ENCODE measurements around the gene MCC.

MCC gene

DNA sequence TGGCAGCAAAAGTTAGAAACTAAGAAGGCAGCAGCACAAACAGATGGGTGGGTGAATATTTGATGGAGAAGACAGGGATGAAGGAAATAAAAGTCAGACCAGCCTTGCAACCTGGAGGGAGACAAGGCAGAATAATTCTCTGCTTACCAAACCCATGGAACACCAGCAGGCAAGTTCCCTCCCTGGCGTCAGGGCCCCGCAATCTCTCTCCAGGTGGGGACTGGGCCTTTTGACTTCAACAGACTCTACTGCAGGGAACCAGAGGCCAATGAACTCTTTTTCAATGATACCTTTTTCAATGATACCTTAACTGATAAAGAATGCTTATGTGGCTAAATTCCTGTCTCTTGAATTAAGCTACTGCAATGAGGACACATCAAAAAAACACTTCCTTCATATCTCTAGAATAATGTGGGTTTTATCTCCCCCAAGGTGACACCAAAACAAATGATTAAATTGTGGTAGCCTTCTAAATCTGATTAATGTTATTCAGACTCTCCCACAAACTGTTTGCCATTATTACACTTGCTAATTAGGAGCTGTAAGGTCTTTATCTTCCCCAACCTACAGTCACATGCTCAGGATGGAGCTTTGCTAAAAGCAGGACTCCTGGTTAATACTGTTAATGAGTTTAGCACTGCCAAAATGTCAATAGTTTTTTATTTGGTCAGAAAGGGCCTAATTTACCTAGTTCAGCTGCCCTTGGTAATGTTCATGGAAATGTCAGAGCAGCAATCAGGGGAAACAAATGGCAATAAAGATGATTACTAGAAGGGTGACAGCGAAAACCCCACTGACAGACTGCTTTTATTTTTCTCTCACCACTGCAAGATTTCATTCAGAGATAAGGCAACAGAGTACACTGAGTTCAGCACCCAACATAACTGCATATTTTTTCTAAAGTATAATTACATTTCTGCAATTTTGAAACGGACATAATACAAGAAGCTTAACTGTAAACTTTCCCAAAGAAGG is 218.9 kb downstream of the MCC start:
- no peaks in the 10 kb centered on the region for H3K36me3 Mint-ChIP-seq
- peaks cover 8% of the 10 kb centered on the region for H3K27me3 Mint-ChIP-seq
- no peak overlapping the region for H3K27ac Mint-ChIP-seq
- ATAC-seq (ENCODE audit: low read depth), result no peak
- no peaks in the 10 kb centered on the region for H3K9me3 Mint-ChIP-seq
- H3K4me3 Mint-ChIP-seq, result no peak overlapping the region
- no peak for DNase-seq (ENCODE audit: low spot score in 2 of 2)
- H3K4me1 Mint-ChIP-seq, result no peaks in the 10 kb centered on the region

DNA sequence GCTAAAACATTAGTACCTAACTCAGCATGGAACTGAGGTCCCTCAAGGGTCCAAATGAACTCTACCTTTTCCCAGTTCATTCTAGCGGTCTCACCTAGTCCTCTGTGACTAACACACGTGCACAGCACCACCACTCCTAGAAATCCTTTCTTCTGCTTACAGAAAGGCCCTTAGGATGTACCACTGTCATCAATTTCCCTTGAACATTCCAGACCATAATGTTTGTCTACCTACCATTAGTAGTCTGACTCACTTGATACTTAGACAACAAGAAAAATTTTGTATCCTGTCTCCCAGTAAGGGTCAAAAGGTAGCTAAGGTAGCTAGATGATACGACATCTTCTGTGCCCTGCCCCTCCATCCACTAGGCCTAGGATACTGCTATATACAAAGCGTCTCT is 220.0 kb downstream of the MCC start:
- H3K4me3 Mint-ChIP-seq, result no peak overlapping the region
- ATAC-seq (ENCODE audit: low read depth) (no peak), DNase-seq (ENCODE audit: low spot score in 2 of 2) (no peak)
- no peaks in the 10 kb centered on the region for H3K36me3 Mint-ChIP-seq
- no peak overlapping the region for H3K27ac Mint-ChIP-seq
- no peaks in the 10 kb centered on the region for H3K9me3 Mint-ChIP-seq
- H3K27me3 Mint-ChIP-seq, result peaks cover 5% of the 10 kb centered on the region
- no peaks in the 10 kb centered on the region for H3K4me1 Mint-ChIP-seq

DNA sequence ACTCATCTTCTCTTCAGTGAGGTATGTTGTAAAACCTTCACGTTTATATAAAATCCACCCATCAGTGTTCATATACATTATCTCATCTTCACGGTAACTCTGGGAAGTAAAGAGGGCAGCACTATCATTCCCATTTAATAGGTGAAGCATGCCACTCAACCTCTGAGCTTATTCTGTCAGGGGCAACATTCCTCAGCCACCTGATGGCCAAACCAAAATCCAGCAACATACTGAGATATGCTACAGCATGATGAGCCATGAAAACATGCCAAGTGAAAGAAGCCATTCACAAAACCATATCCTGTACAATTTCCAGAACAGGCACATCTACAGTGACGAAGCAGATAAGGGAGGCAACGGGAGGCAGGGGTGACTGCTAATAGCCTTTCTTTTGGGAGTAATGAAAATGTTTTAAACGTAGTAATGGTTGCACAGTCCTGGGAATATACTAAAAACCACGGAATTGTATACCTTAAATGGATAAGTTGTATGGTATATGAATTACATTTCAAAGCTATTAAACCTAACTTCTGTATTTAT is 220.8 kb downstream of the MCC start:
- peaks cover 5% of the 10 kb centered on the region for H3K27me3 Mint-ChIP-seq
- H3K4me1 Mint-ChIP-seq, result no peaks in the 10 kb centered on the region
- DNase-seq (ENCODE audit: low spot score in 2 of 2), result no peak
- ATAC-seq (ENCODE audit: low read depth), result no peak
- H3K4me3 Mint-ChIP-seq, result no peak overlapping the region
- no peaks in the 10 kb centered on the region for H3K9me3 Mint-ChIP-seq
- no peak overlapping the region for H3K27ac Mint-ChIP-seq
- H3K36me3 Mint-ChIP-seq, result no peaks in the 10 kb centered on the region

DNA sequence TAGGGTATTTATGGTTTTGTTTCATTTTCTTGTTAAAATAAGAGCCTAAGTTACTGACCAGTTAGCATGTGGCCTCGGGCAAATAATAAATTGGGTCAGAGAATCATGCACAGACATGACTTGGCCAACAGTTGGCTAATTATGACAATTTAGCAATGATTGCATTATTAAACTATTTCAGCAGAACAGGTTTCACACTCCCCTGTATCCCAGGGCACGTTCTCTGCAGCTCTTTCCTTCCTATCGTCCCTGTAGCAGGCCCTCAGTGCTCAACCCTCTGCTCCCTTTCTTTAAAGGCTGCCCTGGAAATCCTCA is 221.4 kb downstream of the MCC start:
- no peak for DNase-seq (ENCODE audit: low spot score in 2 of 2)
- Mint-ChIP-seq H3K36me3 (no peaks in the 10 kb centered on the region), H3K4me3 (no peak overlapping the region), H3K27ac (no peak overlapping the region), H3K9me3 (no peaks in the 10 kb centered on the region), H3K4me1 (no peaks in the 10 kb centered on the region), H3K27me3 (peaks cover 6% of the 10 kb centered on the region)
- ATAC-seq (ENCODE audit: low read depth), result no peak

DNA sequence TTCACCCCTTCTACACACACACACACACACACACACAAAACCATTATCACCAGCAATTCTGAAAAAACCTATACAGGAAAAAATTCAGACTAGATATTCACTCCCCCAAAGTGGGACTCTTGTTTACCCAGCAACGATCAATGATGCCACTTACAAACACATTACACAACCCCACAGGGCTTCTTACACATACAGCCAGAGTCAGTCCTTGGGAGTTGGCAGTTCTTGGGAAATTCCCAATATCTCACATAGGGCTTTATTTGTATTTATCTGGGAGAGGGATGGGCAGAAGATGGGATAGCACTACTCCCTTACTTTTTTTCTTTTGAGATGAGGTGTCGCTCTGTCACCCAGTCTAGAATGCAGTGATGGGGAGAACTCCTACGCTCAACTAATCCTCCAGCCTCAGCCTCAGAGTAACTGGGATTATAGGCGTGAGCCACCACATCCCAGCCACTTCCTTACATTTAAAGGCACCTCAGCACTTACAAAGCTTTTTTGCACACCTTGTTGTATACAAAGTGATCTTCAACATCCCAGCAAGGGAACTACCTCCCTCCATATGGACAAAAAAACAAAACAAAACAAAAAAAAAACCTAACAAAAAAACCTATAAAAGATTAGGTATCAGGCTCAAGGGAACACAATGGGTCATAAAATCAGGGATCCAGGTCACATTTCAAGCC is 221.9 kb downstream of the MCC start:
- peaks cover 6% of the 10 kb centered on the region for H3K27me3 Mint-ChIP-seq
- no peak for DNase-seq (ENCODE audit: low spot score in 2 of 2)
- H3K27ac Mint-ChIP-seq, result no peak overlapping the region
- H3K4me3 Mint-ChIP-seq, result no peak overlapping the region
- no peaks in the 10 kb centered on the region for H3K4me1 Mint-ChIP-seq
- H3K36me3 Mint-ChIP-seq, result no peaks in the 10 kb centered on the region
- ATAC-seq (ENCODE audit: low read depth), result no peak
- H3K9me3 Mint-ChIP-seq, result no peaks in the 10 kb centered on the region

DNA sequence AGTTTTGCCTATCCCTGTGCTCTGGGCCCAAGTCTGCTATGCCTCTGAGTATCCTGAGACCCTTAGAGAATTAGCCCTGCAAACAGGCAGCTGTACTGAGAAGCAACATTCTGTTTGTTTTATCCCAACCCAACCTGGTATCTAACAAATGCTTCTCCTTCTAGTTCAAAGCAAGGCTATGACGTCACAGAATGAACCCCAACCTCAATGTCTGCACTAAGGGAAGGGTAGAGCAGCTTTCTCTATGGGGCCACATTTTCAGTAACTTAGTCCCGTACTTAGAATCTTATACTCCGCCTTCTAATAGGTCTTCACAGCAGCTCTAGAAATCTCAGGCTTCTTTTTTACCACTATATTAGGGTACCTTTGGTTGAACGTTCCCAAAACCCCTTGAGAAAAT is 223.1 kb downstream of the MCC start:
- no peak for DNase-seq (ENCODE audit: low spot score in 2 of 2)
- no peaks in the 10 kb centered on the region for H3K4me1 Mint-ChIP-seq

DNA sequence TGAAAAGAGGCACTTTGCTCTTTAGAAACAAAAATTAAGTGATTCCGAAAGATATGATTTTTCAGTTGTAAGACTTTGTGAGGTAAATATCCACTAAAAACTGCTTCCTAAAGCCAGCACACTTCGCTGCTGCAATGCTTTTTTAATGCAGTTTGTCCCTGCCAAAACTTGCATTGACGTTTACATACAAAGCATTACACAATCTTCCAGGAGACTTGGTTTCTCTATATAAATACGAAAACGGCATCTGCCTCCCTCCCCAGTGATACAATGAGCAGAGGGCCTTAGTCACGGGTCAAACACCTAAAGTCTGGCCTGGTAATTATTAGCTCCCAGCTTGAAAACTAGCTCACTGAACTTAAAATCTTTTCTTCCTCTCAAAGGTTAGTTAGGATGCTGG is 224.2 kb downstream of the MCC start:
- Mint-ChIP-seq H3K4me1 (no peaks in the 10 kb centered on the region), H3K4me3 (no peak overlapping the region), H3K27me3 (peaks cover 6% of the 10 kb centered on the region), H3K36me3 (no peaks in the 10 kb centered on the region), H3K27ac (no peak overlapping the region), H3K9me3 (no peaks in the 10 kb centered on the region)
- no peak for DNase-seq (ENCODE audit: low spot score in 2 of 2)
- no peak for ATAC-seq (ENCODE audit: low read depth)

More for the DNA sequence above, 223.1 kb downstream of the MCC start:
- ATAC-seq (ENCODE audit: low read depth), result no peak
- H3K9me3 Mint-ChIP-seq, result no peaks in the 10 kb centered on the region
- H3K27ac Mint-ChIP-seq, result no peak overlapping the region
- H3K36me3 Mint-ChIP-seq, result no peaks in the 10 kb centered on the region
- H3K4me3 Mint-ChIP-seq, result no peak overlapping the region
- H3K27me3 Mint-ChIP-seq, result peaks cover 6% of the 10 kb centered on the region

- ATAC-seq (ENCODE audit: low read depth) (no peak), DNase-seq (ENCODE audit: low spot score in 2 of 2) (no peak)
- Mint-ChIP-seq H3K27ac (no peak overlapping the region), H3K27me3 (peaks cover 6% of the 10 kb centered on the region), H3K36me3 (no peaks in the 10 kb centered on the region), H3K4me1 (no peaks in the 10 kb centered on the region), H3K4me3 (no peak overlapping the region), H3K9me3 (no peaks in the 10 kb centered on the region)
Measured at GRCh38 chr5:113263545-113263944, 224.7 kb downstream of the MCC start.

DNA sequence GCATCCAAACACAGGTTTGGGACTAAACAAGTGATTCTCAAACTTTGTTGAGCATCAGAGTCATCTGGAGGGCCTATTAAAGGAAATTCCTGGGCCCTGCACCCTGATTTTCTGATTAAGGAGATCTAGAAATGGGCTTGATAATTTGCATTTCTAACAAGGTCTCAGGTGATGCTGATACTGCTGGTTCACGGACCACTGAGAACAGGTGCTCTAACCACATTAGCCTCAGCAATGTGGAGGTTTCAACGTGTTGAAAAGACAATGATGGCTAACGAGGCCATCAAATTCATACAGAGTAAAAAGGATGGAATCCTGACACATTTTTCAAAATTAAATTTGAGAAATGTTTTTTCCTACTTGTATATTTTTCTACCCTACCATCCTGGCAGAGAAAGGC is 225.6 kb downstream of the MCC start:
- no peak for ATAC-seq (ENCODE audit: low read depth)
- H3K4me1 Mint-ChIP-seq, result no peaks in the 10 kb centered on the region

DNA sequence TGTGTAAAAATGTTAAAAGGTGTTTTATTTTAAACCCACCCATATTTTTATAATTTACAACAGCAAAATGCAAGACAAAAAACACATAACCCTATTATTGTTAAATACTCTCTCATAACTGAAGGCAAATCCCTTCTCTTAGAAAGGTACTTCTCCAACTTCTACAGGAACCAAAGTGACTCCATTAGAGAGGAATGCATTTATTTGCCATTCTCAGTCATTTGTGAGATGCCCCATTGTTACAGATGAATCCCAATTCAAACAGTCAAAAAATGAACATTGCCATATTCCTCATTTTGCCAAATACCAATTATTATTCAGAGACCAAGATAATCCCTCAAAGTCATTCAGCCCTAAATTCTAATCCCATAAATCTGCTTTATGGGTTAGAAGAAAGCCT is 229.2 kb downstream of the MCC start:
- Mint-ChIP-seq H3K27me3 (peaks cover 8% of the 10 kb centered on the region), H3K27ac (no peak overlapping the region), H3K9me3 (no peaks in the 10 kb centered on the region), H3K4me1 (no peaks in the 10 kb centered on the region), H3K4me3 (no peak overlapping the region), H3K36me3 (no peaks in the 10 kb centered on the region)
- no peak for ATAC-seq (ENCODE audit: low read depth)
- DNase-seq (ENCODE audit: low spot score in 2 of 2), result no peak

More for the DNA sequence above, 225.6 kb downstream of the MCC start:
- DNase-seq (ENCODE audit: low spot score in 2 of 2), result no peak
- Mint-ChIP-seq H3K27ac (no peak overlapping the region), H3K4me3 (no peak overlapping the region), H3K36me3 (no peaks in the 10 kb centered on the region), H3K9me3 (no peaks in the 10 kb centered on the region), H3K27me3 (peaks cover 5% of the 10 kb centered on the region)

DNA sequence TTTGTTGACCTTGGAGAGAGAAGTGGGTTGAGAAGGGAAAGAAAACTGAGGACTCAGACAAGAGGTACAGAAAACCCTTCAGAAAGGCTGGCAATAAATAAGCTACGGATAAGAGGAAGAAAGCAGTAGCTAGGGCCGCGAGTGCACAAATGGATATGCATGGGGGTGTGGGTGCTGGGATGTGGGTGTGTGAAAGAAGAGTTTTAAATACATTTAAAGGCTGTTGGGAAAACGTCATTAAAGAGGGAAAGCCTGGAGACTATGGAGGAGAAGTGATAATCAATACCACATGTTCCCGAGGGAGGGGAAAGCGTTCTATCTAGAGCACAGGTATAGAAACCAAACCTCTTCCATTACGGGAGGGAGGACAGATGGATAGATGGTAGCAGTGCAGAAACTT is 230.7 kb downstream of the MCC start:
- Mint-ChIP-seq H3K4me3 (no peak overlapping the region), H3K9me3 (no peaks in the 10 kb centered on the region), H3K36me3 (no peaks in the 10 kb centered on the region), H3K27me3 (peaks cover 12% of the 10 kb centered on the region), H3K27ac (no peak overlapping the region), H3K4me1 (no peaks in the 10 kb centered on the region)
- DNase-seq (ENCODE audit: low spot score in 2 of 2), result no peak
- ATAC-seq (ENCODE audit: low read depth), result no peak

GRCh38 chr5:113256671-113257452 is 231.4 kb downstream of the MCC start:
- H3K36me3 Mint-ChIP-seq, result no peaks in the 10 kb centered on the region
- DNase-seq (ENCODE audit: low spot score in 2 of 2), result no peak
- no peak overlapping the region for H3K4me3 Mint-ChIP-seq
- no peaks in the 10 kb centered on the region for H3K9me3 Mint-ChIP-seq
- peaks cover 13% of the 10 kb centered on the region for H3K27me3 Mint-ChIP-seq
- no peaks in the 10 kb centered on the region for H3K4me1 Mint-ChIP-seq
- ATAC-seq (ENCODE audit: low read depth), result no peak
- H3K27ac Mint-ChIP-seq, result no peak overlapping the region

GRCh38 chr5:113255579-113256386 is 232.5 kb downstream of the MCC start:
- peaks cover 15% of the 10 kb centered on the region for H3K27me3 Mint-ChIP-seq
- no peaks in the 10 kb centered on the region for H3K9me3 Mint-ChIP-seq
- no peak overlapping the region for H3K27ac Mint-ChIP-seq
- ATAC-seq (ENCODE audit: low read depth) (no peak), DNase-seq (ENCODE audit: low spot score in 2 of 2) (no peak)
- H3K36me3 Mint-ChIP-seq, result no peaks in the 10 kb centered on the region
- H3K4me3 Mint-ChIP-seq, result no peak overlapping the region
- H3K4me1 Mint-ChIP-seq, result no peaks in the 10 kb centered on the region
